GM19455 (cell line): Measurements from ENCODE around the gene FYCO1.
A peak's percentile ranks its signal among the peaks of the same experiment; 100 is the strongest.

Experiments used
- ATAC-seq: cut with Tn5 transposase; IDR thresholded peaks from one replicate; pipeline ENCODE4 v1.9.1; 2021; ENCODE audit not compliant: unreplicated experiment

Gene FYCO1

GRCh38 chr3:45921158-45922038, 74.2 kb downstream of the FYCO1 start:
- ATAC-seq: no peak

- no peak for ATAC-seq
Observed at GRCh38 chr3:45917146-45917898, 78.3 kb downstream of the FYCO1 start.

GRCh38 chr3:45915518-45916231, 79.9 kb downstream of the FYCO1 start:
- peak; percentile 89 for ATAC-seq

- no peak for ATAC-seq
Observed at GRCh38 chr3:45915059-45915439, 80.6 kb downstream of the FYCO1 start.

- ATAC-seq: no peak
Observed at GRCh38 chr3:45914362-45915058, 81.1 kb downstream of the FYCO1 start.

- no peak for ATAC-seq
Observed at GRCh38 chr3:45912435-45912834, 83.2 kb downstream of the FYCO1 start.

- no peak for ATAC-seq
Observed at GRCh38 chr3:45911511-45912226, 84.0 kb downstream of the FYCO1 start.

- no peak for ATAC-seq
Observed at GRCh38 chr3:45910892-45911291, 84.7 kb downstream of the FYCO1 start.

GRCh38 chr3:45909542-45909941, 86.1 kb downstream of the FYCO1 start:
- no peak for ATAC-seq

GRCh38 chr3:45908761-45909160, 86.9 kb downstream of the FYCO1 start:
- no peak for ATAC-seq

- ATAC-seq: no peak
Observed at GRCh38 chr3:45907769-45908705, 87.6 kb downstream of the FYCO1 start.

- ATAC-seq: no peak
Observed at GRCh38 chr3:45906681-45907407, 88.8 kb downstream of the FYCO1 start.

- ATAC-seq: no peak
Observed at GRCh38 chr3:45905755-45906154, 89.9 kb downstream of the FYCO1 start.

GRCh38 chr3:45904931-45905330, 90.7 kb downstream of the FYCO1 start:
- ATAC-seq: no peak

- ATAC-seq: no peak
Observed at GRCh38 chr3:45896956-45897355, 98.7 kb downstream of the FYCO1 start.

- no peak for ATAC-seq
Observed at GRCh38 chr3:45895686-45896468, 99.7 kb downstream of the FYCO1 start.

- no peak for ATAC-seq
Observed at GRCh38 chr3:45894015-45894414, 101.6 kb downstream of the FYCO1 start.

- no peak for ATAC-seq
Observed at GRCh38 chr3:45892161-45892560, 103.5 kb downstream of the FYCO1 start.
